Activated CD8-positive, alpha-beta memory T cell treated with anti-CD3 and anti-CD28 coated beads for 48 hours (primary cell): ENCODE measurements around the gene ARHGEF16.
A peak's percentile ranks its signal among the peaks of the same experiment; 100 is the strongest.

ENCODE experiments used
- DNase-seq, 3 experiments: peaks; one replicate each; pipeline ENCODE4 v3.0.0-alpha.2; 2020; ENCODE audit warnings: low read depth in 2 of 3, low spot score in 2 of 3

ARHGEF16 gene

DNA sequence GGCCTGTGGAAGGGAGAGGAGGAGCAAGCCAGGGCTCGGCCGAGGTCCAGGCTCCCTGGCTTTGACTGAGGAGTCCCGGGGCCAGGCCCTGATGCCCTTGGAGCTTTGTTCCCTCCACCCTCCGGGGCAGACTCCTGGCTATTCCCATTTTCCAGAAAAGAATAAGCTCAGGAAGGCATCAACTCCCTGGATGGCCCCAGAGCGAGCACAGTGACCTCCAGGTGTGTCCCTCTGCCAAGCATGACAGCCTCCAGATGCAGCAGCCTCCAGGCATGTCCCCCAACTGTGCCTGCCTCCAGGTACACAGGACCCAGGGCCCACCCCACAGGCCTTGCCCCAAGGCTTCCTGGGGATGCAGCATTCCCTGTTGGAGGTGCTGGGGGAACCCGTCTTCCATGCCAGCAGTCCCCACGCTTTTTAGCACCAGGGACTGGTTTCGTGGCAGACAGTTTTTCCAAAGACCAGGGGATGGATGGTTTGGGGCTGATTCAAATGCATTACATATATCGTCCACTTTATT is 15.7 kb upstream of the ARHGEF16 start:
- no peak for DNase-seq

DNA sequence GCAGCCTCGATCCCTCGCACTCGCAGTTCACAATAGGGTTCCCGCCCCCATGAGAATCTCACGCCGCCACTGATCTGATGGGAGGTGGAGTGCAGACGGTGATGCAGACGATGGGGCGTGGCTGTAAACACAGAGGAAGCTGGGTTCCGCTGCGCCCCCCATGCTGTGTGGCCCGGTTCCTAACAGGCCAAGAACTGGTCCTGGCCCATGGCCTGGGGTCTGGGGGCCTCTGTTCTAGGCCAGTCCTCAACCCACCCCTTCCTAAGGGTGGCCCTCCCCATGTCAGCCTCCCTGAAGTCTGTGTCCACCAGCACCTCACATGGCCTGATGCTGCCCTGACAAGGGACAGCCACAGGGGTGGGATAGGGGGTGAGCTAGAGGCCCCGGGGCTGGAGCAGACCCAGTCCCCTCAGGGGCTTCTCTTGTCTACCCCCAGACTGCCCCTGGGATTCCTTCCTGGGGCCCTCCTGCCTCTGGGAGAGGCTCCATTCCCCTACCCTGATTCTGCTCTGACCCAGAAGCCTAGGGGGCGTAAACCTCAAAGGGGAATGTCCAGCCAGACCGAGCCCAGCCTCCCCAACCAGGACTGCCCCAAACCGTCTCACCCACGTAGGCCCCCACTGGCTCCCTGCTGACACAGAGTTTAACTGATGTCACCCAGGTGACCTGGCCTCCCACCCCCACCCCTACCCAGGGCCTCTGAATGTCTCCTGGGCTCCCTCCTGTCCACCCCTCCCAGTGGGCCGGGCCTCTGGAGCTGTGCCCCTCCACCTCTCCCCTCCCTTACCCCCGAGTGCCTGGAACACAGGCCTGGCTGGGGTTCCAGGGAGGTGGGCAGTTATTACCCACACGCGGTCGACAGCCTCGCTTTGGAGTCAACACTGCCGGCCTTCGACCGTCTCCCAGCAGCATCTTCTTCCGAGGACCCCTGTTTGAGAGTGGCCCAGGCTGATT is 14.8 kb upstream of the ARHGEF16 start:
- DNase-seq = no peak

DNA sequence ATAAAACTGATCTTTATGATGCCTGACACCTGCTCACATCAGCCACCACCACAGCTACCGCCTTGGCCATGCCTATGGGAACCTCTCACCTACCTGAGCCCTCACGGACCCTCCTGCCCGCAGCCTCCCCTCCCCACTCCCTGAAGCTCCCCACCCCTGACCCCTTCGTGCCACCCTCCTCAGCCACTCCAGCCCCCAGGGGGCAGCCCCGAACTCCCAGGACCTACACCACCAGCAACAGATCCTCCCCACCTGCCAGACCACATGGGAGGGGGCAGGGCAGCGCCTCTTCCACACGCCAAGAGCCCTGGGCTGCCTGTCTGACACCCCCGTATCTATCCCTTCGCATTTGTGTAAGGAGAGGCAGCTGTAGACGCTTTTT is 14.2 kb upstream of the ARHGEF16 start:
- no peak for DNase-seq

DNA sequence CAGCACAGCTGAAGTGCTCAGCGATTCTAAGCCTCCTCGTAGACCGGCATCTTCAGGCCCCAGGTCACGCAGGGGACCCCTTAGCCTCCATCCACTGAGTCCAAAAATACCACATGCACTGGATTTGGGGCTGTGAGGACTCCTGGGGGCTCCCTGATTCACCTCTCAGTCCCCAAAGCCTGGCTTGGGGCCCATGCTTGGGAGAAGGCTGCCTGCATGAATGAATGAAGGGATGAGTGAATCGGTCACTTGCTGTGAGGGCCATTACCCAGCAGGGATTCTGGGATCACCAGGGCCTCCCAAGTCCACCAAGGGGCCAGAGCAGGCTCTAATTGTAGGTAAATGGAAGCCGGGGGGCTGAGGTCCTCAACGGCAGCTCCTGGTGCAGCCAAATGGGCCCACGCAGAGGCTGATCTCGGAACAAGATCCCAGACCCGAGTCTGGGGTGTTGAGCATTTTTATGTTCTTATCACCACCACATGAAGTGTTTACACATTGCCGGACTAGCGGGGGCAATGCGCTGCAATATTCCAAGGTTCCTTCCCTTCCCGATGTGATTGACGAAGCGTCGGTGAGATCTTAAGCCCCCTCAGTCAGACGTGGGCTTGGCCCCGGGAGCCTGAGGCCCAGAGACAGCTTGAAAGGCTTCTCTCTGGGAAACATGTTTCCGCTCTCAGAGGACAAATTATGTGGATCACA is 13.6 kb upstream of the ARHGEF16 start:
- no peak for DNase-seq

DNA sequence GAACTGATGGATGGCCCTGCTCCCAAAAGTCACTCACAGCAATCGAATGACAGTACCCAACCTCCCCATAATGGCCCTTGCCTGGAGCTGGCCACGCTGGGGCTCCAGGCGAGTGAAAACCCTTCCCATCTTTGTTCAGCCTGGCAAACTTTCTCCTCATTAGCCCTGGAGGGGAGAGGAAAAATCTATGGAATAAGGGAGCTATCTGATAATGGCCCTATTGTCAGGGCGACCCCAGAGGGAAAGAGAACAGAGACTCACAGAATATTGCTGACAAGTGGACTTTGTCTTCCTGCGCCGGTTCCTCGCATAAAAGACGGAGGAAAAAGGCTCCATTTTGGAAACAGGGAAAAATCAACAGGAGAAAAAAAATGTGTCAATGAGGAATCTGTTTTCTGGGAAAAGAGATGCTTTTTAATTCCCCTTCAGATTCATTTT is 13.0 kb upstream of the ARHGEF16 start:
- no peak for DNase-seq

DNA sequence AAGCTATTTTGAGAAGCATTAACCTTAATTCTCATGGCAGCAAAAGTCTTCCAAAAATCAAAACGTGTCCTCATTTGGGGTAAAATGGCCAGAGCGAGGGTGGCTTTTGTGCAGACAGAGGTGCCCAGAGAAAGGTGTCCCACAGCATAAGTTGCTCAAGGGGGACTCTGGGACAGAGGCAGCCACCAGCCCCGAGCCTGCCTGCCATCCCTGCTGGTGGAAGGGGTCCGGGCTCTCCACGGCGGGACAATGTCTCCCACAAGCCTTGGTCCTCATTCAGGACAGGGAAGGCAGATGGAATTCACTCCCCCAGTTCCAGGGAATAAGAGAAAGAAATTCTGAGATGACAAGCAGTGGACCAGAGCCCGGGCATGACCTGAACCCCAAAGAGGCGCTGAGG is 12.6 kb upstream of the ARHGEF16 start:
- DNase-seq = no peak

DNA sequence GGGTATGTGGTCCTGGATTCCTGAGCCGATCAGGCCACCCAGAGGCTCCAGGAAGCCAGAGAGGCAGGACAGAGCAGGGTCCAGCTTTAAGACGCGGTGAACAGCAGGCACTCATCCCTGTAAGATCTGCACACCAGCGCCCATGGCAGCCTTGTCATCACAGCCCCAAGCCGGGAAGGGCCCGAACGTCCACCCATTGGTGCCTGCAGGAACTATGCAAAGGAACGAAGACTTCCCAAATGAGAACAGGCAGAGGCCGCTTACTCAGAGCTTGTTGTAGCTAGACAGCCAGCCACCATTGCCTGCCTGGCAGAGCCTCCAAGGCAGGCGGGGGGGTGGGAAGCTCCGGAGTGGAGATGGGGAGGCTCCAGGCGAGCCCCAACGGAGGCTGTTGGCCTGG is 12.1 kb upstream of the ARHGEF16 start:
- DNase-seq = no peak

DNA sequence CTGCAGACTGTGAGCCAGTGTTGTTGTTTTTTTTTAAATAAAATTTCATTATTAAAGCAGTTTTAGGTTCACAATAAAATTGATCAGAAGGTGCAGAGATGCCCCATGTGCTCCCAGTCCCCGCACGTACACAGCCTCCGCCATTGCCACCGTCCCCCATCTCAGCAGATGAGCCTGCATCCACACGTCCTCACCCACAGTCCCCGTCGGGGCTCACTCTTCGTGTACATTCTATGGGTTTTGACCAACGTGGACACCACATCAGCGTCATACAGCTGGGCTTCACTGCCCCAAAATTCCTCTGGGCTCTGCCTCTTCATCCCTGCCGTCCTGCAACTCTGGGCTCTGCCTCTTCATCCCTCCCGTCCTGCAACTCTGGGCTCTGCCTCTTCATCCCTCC is 11.6 kb upstream of the ARHGEF16 start:
- DNase-seq = no peak

DNA sequence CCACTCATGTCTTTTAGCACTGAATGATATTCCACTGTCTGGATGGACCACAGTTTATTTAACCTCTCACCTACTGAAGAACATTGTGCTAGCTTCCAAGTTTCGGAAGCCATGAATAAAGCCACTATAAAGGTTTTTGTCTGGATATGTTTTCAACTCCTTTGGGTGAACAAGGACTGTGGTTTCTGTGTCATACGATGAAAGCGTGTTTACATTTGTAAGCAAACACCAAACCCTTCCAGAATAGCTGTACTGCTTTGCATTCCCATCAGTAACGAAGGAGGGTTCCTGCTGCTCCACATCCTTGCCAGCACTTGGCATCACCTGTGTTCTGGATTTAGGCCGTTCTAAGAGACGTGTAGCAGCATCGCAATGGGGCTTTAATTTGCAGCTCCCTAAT is 10.7 kb upstream of the ARHGEF16 start:
- no peak for DNase-seq

DNA sequence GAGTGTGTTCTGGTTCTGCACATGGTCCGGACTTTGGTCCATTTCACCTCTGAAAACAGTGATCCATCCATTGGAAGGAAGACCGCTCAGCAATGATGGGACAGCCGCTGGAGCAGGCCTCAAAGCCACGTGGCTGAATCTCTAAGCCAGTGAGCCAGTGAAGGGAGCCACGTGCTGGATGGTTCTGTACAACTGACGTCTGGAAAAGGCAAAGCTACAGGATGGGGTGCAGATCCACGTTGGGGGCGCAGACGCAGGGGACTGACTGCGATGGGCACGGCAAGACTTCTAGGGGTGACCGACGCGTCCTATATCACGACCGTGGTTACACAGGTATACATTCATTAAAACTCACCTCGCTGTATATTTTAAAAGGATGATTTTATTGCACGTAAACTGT is 10.2 kb upstream of the ARHGEF16 start:
- no peak for DNase-seq

DNA sequence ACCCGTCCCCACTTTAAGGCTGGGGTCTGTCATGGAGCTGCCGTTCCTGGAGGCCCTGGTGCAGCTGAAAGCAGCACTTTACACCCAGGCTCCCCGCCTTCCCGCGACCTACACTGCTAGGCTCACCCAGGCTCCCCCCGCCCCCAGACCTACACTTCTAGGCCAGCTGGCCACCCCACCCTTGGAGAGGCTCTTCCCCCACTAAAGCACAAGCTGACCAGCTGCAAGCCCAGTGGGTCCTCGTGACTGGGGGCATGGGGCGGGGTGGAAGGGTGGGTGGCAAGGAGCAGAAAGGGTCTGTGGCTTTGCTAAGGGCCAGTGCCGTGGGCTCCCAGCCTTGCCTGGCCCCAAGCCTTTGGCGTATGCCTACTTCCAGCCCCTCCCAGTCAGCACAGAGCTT is 9.7 kb upstream of the ARHGEF16 start:
- no peak for DNase-seq

DNA sequence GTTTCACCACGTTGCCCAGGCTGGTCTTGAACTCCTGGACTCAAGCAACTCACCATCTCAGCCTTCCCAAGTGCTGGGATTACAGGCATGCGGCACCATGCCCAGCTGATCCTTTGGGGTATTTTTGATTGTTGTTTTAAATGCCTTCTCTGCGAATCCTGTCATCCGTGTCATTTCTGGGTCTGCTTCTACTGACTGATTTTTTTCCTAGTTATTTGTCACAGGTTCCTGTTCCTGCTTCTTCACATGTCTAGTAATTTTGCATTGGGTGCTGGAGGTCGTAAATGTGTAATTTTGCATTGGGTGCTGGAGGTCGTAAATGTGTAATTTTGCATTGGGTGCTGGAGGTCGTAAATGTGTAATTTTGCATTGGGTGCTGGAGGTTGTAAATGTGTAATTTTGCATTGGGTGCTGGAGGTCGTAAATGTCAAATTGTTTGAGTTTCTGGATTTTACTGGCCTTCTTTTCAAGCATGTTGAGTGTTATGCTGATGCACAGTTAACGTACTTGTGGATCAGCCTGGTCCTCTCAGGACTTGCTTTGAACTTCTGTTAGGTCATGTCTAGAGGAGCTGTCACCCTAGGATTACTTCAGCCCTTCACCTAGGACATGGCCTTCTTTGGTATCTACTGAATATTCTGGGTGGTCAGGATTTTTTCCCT is 4.1 kb upstream of the ARHGEF16 start:
- no peak for DNase-seq

DNA sequence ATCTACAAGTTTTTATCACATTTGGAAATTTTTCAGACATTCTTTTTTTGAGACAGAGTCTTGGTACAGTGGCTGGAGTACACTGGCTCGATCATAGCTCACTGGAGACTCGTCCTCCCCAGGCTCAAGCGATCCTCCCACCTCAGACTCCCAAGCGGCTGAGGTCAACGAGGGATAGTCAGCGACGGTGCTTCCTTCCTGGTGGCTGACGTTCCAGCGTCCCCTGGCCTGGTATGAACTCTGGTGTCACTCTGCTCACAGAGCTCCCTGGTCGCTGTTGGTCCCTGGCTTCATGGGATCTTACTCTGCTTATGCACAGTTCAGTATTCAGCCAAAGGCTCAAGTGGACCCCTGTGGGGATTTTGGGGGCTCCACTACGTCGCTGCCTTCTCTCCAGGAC is 3.5 kb upstream of the ARHGEF16 start:
- no peak for DNase-seq

DNA sequence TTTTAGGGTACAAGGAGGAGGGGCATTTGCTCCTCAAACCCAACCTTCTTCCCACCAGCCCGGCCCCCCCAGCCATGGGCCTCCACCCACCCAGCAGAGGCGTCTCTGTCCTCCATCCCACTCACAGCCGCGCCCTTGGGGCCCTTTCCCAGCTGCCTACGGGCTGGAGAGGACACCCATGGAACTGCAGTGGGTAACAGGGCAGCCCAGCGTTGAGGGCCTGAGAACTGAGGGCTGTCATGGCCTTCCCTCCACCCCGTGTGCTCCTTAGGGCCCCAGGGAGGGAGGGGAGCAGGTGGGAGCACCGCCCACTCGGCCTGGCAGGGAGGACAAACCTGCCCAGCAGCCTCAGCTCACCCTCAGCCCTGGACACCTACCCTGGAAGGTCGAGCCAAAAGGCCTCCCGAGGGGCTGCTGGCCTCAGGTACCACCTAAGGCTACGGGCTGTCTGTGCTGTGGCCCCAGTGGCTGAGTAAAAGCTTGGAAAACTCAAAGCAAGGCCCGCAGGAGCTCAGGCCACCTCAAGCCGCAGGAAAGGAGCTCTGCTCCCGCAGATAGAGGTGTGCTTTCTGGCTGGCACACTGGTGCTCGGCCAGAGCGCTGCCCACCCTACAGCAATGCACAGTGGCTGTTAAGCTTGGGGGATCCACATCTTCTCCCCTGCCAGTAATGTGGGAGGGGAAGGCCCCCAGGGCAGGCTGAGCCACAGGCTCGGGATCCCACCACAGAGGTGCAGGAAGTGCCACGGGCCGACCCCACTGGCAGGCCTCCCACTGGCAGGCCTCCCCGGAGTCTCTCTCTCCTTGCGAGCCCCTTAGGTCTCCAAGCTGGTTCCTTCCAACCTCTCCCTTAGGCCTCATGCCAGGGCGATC is 2.2 kb upstream of the ARHGEF16 start:
- DNase-seq = no peak

DNA sequence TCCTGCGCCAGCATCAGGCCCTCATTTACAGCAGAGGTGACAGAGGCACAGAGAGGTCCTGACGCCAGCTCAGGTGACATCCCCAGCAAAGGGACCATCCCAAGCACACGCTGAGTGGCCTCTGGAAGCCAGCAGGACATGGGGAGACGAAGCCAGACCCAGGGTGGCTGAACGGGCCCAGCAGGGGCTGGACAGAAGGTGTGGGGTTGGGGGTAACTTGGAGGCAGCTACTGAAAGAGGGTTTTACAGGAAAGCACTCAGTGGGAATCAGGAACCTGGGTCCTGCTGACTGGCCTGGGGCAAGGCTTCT is 1.6 kb upstream of the ARHGEF16 start:
- no peak for DNase-seq

DNA sequence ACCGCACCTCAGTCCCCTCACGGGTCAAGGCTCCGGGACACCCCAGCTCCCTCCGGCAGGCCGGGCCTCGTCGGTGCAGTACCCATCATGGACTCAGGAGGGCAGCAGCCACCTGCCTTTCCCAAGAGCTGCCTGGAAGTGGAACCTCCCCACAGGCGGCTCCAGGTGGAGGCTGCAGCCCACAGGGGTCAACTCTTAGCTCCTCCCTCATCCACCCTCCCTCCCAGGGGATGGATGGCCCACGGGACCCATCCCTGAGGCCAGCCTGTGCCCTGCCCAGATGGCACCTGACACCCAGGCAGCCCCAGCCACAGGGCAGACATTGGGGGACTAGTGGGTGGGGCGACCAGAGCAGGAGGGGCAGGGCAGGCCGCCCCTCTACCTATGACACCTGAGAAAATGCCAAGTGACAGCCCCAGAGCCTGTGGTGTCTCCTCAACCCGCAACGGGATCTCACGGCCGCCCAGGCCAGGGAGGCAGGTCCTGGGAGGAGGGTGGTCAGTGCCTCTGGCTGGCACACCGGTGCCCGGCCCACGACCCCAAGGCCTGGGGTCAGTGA is 1.2 kb upstream of the ARHGEF16 start:
- peak; percentile 52 to 64 (median 61) for DNase-seq

DNA sequence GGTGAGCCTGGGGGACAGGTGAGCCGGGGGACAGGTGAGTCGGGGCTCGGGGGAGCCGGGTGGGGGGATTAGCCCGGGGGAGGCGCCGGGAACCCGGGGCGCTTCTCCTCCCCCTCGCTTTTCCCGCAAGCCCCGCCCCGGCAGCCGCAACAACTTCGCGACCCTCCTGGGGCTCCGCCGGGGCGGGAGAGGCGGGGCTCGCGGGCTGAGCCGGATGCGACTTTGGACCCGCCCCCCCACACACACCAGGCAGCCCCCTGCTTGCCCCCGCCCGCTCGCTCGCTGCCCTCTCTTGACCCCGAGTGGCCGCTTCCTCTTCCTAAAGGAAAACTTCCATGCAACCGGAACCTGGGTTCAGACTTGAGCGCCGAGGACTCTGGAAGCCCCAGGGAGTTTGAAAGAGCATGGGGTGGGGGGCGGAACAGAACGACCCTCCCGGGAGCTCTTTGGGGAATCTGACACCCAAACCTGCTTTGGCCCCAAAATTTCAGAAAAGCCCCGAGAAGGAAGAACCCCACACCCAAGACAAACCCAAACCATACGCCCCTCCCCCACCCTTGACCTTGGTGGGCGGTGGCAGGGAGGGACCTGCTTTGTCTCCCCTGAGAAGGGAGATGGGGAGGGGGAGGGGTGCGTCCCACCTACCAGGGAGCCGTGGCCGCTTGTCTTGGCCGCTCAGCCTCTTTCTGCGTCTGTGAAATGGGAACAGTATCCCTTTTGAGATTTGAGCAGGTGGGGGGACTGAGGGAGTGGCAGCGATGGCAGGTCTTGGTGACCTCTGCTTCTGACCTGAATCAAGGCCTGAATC is 550 bp downstream of the ARHGEF16 start:
- DNase-seq = no peak

DNA sequence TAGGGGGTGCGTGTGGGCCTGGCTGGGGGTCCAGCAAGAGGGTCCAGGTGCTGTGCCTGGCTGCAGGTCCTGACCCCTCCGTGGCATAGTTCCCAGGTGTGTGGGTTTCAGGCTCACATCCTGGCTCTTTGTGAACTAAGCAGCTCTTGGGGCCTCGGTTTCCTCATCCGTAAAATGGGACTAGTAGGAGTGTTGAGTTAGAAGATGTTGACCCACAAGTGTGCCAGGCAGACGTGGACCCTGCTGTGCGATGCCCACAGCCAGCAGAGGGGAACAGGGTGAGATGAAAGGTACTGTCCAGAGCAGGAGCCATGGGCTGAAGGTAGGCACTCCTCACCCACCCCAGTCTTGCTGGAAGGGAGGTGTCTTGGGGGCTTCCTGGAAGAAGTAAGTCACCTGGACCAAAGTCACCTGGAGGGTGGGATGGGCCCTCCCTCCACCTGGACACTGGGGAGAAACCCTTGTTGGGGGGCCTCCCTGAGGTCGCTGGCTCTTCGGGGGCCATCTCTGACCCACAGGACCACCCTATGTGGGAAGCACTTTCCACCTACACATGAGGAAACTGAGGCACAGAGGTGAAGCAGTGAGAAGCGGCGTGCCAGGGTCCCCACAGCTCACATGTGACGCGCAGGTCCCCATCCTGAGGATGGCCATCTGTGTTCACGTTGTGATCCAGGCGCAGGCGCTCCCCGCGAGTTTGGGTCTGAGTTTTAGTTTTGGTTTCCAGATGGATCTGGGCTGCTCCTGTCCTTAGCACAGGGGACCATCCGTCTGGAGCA is 1.4 kb downstream of the ARHGEF16 start:
- no peak for DNase-seq

DNA sequence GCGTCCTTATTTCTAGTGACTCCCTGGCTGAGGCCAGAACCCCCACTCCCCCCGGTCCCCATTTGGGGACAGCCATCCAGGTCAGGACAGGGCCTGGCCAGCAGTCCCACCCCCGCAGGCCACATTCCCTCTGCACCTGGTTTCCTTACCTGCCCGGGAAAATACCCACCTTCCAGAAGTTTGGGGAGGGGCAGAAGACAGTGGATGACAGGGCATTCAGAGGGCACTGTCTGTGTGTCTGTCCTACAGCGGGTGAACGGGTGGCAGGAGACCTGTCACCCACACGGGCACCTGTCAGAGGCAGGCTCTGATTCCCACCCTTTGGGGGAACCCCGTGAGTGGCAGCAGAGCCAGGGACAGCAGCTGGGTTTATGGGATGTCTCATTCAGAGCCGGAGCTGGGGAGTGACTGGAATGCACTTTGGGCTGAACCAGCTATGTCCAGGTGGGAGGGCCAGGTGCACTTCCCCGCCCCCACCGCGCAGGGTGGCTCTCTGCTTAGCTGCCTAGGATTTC is 2.0 kb downstream of the ARHGEF16 start:
- DNase-seq = no peak
